Glutamatergic neuron (in vitro differentiated cells): ENCODE results near the gene NBEAL1. TPM values are rescaled to one million over a fixed set of nuclear protein-coding genes. Genes with fewer than 3 reads are reported as not detected.
A peak's percentile ranks its signal among the peaks of the same experiment; 100 is the strongest.
"Not testable (repeated sequence)": the region's sequence is repeated elsewhere in the genome, so short reads cannot be mapped to it uniquely, and the experiment has no call there.

ENCODE experiments used
- DNase-seq: peaks from one replicate; pipeline ENCODE4 v3.0.0; 2022
- H3K27ac Mint-ChIP-seq: one replicate; pipeline ENCODE4 v1.8.0; 2020; ENCODE audit warnings: mild to moderate bottlenecking, mixed read lengths, inconsistent platforms; ENCODE audit not compliant: unreplicated experiment
- H3K27me3 Mint-ChIP-seq: one replicate; pipeline ENCODE4 v1.8.0; 2020; ENCODE audit warnings: mild to moderate bottlenecking, moderate library complexity, mixed read lengths, inconsistent platforms; ENCODE audit not compliant: unreplicated experiment
- H3K36me3 Mint-ChIP-seq: one replicate; pipeline ENCODE4 v1.8.0; 2020; ENCODE audit warnings: mild to moderate bottlenecking, mixed read lengths, inconsistent platforms; ENCODE audit not compliant: unreplicated experiment
- H3K4me1 Mint-ChIP-seq: one replicate; pipeline ENCODE4 v1.8.0; 2020; ENCODE audit warnings: mild to moderate bottlenecking, low read depth, mixed read lengths, inconsistent platforms; ENCODE audit not compliant: unreplicated experiment
- H3K4me3 Mint-ChIP-seq: one replicate; pipeline ENCODE4 v1.8.0; 2020; ENCODE audit warnings: mild to moderate bottlenecking, mixed read lengths, inconsistent platforms; ENCODE audit not compliant: unreplicated experiment
- H3K9me3 Mint-ChIP-seq: one replicate; pipeline ENCODE4 v1.8.0; 2020; ENCODE audit warnings: mild to moderate bottlenecking, moderate library complexity, mixed read lengths, inconsistent platforms; ENCODE audit not compliant: unreplicated experiment
- total RNA-seq: library from RNA; stranded (reverse); fragmentation: NEBNext Ultra II Directional; extraction: Animal tissue kit (Norgen Biotek cat#: 25700); gene quantifications from one replicate; pipeline ENCODE4 v1.2.1, GENCODE V29; 2021; ENCODE audit not compliant: unreplicated experiment
- TF ChIP-seq, protein P1 (sequence below): fragments of 200-600 bp; sonication (generic); IDR thresholded peaks from one replicate; pipeline ENCODE4 v1.5.0; 2021; ENCODE audit not compliant: partially characterized antibody, unreplicated experiment

Gene NBEAL1
- total RNA-seq, 1 donor from 2014 or later: 19.0 TPM

DNA sequence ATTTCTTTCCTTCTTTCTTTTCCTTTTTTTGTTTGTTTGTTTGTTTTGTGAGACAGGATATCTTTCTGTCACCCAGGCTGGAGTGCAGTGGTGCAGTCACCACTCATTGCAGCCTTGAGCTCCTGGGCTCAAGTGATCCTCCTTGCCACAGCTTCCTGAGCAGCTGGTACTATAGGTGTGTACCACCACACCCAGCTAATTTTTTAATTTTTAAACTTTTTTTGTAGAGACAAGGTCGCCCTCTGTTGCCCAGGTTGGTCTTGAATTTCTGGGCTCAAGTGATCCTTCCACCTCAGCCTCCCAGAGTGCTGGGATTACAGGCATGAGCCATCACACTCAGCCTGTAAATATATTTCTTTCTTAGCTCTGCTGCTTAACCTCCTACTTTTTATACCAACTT lies 140.7 kb downstream of the NBEAL1 start:
- Mint-ChIP-seq H3K27ac (peak overlapping the region; percentile 3), H3K4me3 (no peak overlapping the region), H3K4me1 (no peaks in the 10 kb centered on the region), H3K36me3 (no peaks in the 10 kb centered on the region), H3K9me3 (no peaks in the 10 kb centered on the region), H3K27me3 (no peaks in the 10 kb centered on the region)
- TF ChIP-seq, protein P1, sequence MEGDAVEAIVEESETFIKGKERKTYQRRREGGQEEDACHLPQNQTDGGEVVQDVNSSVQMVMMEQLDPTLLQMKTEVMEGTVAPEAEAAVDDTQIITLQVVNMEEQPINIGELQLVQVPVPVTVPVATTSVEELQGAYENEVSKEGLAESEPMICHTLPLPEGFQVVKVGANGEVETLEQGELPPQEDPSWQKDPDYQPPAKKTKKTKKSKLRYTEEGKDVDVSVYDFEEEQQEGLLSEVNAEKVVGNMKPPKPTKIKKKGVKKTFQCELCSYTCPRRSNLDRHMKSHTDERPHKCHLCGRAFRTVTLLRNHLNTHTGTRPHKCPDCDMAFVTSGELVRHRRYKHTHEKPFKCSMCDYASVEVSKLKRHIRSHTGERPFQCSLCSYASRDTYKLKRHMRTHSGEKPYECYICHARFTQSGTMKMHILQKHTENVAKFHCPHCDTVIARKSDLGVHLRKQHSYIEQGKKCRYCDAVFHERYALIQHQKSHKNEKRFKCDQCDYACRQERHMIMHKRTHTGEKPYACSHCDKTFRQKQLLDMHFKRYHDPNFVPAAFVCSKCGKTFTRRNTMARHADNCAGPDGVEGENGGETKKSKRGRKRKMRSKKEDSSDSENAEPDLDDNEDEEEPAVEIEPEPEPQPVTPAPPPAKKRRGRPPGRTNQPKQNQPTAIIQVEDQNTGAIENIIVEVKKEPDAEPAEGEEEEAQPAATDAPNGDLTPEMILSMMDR: no peak
- DNase-seq: no peak

DNA sequence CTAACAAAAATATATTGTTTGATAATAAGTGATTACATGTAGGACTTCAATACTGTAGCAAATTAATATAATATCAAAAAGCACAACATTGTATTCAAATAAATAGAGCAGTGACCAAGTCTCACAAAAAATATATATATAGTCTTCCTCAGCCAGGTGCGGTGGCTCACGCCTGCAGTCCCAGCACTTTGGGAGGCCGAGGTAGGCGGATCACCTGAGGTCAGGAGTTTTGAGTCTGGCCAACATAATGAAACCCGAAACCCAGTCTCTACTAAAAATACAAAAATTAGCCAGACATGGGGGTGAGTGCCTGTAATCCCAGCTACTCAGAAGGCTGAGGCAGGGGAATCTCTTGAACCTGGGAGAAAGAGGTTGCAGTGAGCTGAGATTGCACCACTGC lies 148.0 kb downstream of the NBEAL1 start:
- not testable (repeated sequence) for H3K4me1 Mint-ChIP-seq, H3K9me3 Mint-ChIP-seq, H3K36me3 Mint-ChIP-seq

DNA sequence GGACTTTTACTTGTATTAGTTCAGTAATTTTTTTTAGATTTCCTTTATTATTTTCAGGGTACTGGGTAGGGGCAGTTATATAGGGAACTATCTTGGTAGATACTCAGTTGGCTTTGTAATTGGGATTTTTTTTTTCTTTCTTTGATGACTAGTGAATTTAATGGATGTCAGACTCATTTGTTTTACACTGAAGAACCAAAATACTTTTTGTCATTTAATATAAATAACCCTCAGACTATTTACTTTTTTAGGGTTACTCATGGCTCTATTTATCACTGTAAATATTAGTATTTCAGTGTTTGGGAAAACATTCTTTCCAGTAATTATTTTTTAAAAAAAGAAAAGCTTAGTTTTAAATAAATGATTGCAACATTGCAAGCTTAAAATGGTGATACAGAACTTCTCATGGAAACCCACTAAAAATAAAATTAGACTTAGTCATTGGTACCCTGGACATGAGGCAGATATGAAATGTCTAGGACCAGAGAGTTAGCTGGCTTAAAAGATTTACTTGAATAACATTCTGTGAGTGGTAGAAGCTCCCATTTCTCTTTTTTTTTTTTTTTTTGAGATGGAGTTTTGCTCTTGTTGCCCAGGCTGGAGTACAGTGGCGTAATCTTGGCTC lies 149.7 kb downstream of the NBEAL1 start:
- no peak for DNase-seq
- H3K9me3 Mint-ChIP-seq: no peaks in the 10 kb centered on the region
- H3K27ac Mint-ChIP-seq: no peak overlapping the region
- TF ChIP-seq, protein P1: no peak
- H3K4me1 Mint-ChIP-seq: no peaks in the 10 kb centered on the region
- H3K27me3 Mint-ChIP-seq: no peaks in the 10 kb centered on the region
- no peaks in the 10 kb centered on the region for H3K36me3 Mint-ChIP-seq
- no peak overlapping the region for H3K4me3 Mint-ChIP-seq

More for the DNA sequence above, 148.0 kb downstream of the NBEAL1 start:
- not testable (repeated sequence) for H3K27me3 Mint-ChIP-seq, H3K4me3 Mint-ChIP-seq, H3K27ac Mint-ChIP-seq, DNase-seq

DNA sequence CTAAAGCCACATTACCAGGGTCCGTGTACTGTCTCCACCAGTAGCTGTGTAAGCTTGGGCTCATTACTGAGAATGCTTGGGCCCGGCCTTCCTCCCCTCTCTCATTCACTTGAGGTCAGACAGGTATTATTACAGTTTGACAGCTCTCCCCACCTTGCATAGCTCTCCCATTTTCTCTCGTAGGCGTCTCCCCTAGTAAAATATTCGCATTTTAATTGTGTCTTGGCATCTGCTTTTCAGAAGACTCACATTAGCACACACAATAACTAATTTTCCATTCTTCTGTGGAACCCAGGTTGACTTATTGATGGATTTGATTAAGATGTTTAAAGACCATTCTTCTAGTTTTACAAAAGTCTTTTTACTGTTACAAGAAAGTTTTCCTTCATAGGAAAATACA lies 153.1 kb downstream of the NBEAL1 start:
- no peak for DNase-seq
- H3K4me1 Mint-ChIP-seq: no peaks in the 10 kb centered on the region
- no peaks in the 10 kb centered on the region for H3K36me3 Mint-ChIP-seq
- TF ChIP-seq, protein P1: no peak
- H3K27ac Mint-ChIP-seq: no peak overlapping the region
- H3K27me3 Mint-ChIP-seq: no peaks in the 10 kb centered on the region
- H3K9me3 Mint-ChIP-seq: no peaks in the 10 kb centered on the region
- H3K4me3 Mint-ChIP-seq: no peak overlapping the region

DNA sequence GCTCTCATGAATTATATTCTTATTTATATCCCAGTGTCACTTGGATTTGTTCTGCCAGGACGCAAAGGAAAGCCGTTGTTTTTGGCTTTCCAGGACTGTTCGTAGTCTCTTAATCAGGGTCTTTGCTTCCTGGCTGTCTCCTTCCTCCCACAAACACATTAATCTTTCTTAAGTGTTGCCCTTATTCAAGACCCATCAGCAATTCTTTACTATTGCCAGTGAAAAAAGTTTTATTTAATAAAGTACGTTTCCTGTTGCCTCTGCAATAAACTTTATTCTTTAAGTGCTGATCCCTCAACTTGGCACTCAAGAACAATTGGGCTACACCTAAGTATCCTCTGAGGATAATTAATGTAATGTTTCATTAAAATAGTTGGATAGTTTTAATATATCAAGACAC lies 155.8 kb downstream of the NBEAL1 start:
- Mint-ChIP-seq H3K36me3 (no peaks in the 10 kb centered on the region), H3K9me3 (no peaks in the 10 kb centered on the region), H3K27me3 (no peaks in the 10 kb centered on the region), H3K4me3 (no peak overlapping the region), H3K27ac (no peak overlapping the region), H3K4me1 (no peaks in the 10 kb centered on the region)
- DNase-seq: no peak
- TF ChIP-seq, protein P1: no peak
